Measurements from ENCODE around the gene ZNF212. TPM values are rescaled to one million over a fixed set of nuclear protein-coding genes. Genes with fewer than 3 reads are reported as not detected.
"Not testable (repeated sequence)": the region's sequence is repeated elsewhere in the genome, so short reads cannot be mapped to it uniquely, and the experiment has no call there.

ZNF212 gene
- polyA plus RNA-seq, 1 experiment, result 4.6 TPM

DNA sequence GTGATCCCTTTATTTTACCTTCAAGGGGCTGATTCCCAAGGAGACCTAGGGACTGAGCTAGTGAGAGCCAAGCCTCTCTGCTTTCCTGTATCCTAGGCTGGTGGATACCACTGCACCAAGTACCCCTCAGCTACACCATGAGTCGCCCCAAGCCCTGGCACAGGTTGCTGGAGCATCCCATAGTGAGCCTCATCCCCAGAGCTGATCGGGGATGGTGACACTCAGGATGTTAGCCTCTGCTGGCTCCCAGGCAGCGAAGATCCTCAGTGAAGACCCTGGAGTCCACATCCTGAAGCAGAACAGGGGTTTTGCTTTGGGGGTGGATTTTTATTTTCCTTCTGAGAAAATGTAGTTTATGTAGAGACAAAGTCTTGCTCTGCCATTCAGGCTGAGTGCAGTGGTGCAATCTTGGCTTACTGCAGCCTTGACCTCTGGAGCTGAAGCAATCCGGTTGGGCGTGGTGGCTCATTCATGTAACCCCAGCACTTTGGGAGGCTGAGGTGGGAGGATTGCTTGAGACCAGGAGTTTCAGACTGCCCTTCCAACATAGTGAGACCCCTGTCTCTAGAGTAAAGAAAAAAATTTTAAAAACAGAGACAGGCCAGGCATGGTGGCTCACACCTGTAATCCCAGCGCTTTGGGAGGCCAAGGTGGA lies 12.5 kb upstream of the ZNF212 start:
- Histone ChIP-seq H3K27me3 (ENCODE audit: control insufficient read depth, insufficient read depth, low read length) (no peaks in the 10 kb centered on the region), H3K4me3 (ENCODE audit: low read depth, low read length) (no peak overlapping the region), H3K36me3 (ENCODE audit: control insufficient read depth, insufficient read depth, low read length) (peaks cover 8% of the 10 kb centered on the region)
- TF ChIP-seq, protein P1, sequence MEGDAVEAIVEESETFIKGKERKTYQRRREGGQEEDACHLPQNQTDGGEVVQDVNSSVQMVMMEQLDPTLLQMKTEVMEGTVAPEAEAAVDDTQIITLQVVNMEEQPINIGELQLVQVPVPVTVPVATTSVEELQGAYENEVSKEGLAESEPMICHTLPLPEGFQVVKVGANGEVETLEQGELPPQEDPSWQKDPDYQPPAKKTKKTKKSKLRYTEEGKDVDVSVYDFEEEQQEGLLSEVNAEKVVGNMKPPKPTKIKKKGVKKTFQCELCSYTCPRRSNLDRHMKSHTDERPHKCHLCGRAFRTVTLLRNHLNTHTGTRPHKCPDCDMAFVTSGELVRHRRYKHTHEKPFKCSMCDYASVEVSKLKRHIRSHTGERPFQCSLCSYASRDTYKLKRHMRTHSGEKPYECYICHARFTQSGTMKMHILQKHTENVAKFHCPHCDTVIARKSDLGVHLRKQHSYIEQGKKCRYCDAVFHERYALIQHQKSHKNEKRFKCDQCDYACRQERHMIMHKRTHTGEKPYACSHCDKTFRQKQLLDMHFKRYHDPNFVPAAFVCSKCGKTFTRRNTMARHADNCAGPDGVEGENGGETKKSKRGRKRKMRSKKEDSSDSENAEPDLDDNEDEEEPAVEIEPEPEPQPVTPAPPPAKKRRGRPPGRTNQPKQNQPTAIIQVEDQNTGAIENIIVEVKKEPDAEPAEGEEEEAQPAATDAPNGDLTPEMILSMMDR (IDR thresholded peaks at IDR 0.05; ENCODE audit: insufficient read depth, low read depth, low read length), result no peak
- ChIA-PET POLR2A (no interaction called here), CTCF (interaction anchor here (1.7 kb wide), 1 partner anchor 32 kb away, joined by 3 read pairs; no protein-coding TSS in a partner anchor)
- no peak for DNase-seq (ENCODE audit: low read depth)

DNA sequence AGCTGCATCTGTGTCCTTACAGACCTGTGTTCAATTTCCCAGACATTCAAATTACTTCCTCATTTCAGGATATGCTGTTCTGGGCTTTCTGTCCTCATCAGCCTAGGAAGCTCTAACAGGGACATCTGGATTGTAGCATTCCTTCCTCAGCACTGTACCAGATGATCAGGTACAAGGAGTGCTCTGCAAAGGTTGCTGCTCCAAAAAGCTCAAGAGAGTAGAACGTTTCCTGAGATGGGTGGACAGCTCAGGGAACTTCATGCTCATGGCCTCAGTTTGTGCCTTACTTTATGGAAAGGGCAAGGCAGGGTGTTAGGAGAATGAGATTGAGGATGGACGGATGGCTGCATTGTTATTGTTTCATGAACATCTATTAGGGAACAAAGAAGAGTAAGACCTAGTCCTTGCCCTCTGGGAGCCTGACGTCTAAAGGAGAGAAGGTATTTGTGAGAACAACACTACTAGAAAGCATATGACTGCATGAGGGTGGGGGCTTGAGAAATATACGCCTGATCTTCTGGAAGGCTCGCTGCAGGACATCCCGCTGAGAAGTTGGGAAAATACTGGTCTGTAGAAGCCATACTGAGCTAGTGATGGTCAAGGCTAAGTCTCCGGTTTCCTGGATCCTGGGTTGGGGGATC lies 10.5 kb upstream of the ZNF212 start:
- ChIA-PET CTCF (interaction anchor here (0.7 to 1.3 kb wide), 3 partner anchors 12 to 103 kb away, joined by 3 to 4 read pairs (median 3); partner anchors contain the start of gene ZNF425), POLR2A (no interaction called here)
- DNase-seq (ENCODE audit: low read depth), result no peak
- Histone ChIP-seq H3K27me3 (ENCODE audit: control insufficient read depth, insufficient read depth, low read length) (no peaks in the 10 kb centered on the region), H3K36me3 (ENCODE audit: control insufficient read depth, insufficient read depth, low read length) (peaks cover 7% of the 10 kb centered on the region), H3K4me3 (ENCODE audit: low read depth, low read length) (no peak overlapping the region)
- TF ChIP-seq, protein P1 (IDR thresholded peaks at IDR 0.05; ENCODE audit: insufficient read depth, low read depth, low read length), result no peak

DNA sequence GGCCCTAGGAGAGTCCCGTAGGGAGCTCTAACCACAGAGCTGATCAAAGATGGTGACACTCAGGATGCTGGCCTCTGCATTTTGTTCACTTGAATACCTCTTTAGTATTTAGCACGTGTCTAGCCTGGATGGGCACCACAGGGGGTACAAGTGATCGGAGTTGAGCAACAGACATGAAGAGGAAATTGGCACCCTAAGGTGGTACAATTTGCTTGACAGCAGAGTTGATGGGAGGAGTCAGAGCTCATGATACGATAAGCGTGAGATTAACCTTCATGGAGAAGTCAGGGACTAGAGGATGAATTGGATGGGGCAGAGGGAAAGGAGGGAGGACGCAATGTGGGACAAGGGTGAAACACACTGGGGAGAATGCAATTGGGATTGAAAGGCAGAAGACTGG lies 9.9 kb upstream of the ZNF212 start:
- POLR2A ChIA-PET, result no interaction called here
- TF ChIP-seq, protein P1 (IDR thresholded peaks at IDR 0.05; ENCODE audit: insufficient read depth, low read depth, low read length), result no peak
- Histone ChIP-seq H3K36me3 (ENCODE audit: control insufficient read depth, insufficient read depth, low read length) (peaks cover 6% of the 10 kb centered on the region), H3K4me3 (ENCODE audit: low read depth, low read length) (no peak overlapping the region), H3K27me3 (ENCODE audit: control insufficient read depth, insufficient read depth, low read length) (no peaks in the 10 kb centered on the region)
- CTCF ChIA-PET, result interaction anchor here (0.7 to 1.3 kb wide), 3 partner anchors 12 to 104 kb away, joined by 3 to 4 read pairs (median 3); partner anchors contain the start of gene ZNF425
- DNase-seq (ENCODE audit: low read depth), result no peak

DNA sequence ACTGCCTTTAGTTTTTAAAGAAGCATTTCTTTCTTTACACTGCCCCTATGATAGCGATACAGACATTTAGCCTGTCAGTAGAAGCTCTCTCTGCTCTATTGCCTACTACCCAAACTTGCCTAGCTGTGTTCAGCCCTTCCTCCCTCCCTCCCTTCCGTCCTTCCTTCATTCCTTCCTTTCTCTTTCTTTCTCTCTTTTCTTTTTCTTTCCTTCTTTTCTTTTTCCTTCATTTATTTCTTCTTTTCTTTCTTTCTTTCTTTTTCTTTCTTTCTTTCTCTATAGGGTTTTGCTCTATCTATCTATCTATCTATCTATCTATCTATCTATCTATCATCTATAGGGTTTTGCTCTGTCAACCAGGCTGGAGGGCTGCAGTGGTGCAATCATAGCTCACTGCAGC lies 7.1 kb upstream of the ZNF212 start:
- TF ChIP-seq, protein P1 (IDR thresholded peaks at IDR 0.05; ENCODE audit: insufficient read depth, low read depth, low read length), result no peak
- ChIA-PET POLR2A (interaction anchor here (0.7 kb wide), 1 partner anchor 9 kb away, joined by 5 read pairs; no protein-coding TSS in a partner anchor), CTCF (no interaction called here)
- DNase-seq (ENCODE audit: low read depth), result no peak
- Histone ChIP-seq H3K27me3 (ENCODE audit: control insufficient read depth, insufficient read depth, low read length) (no peaks in the 10 kb centered on the region), H3K4me3 (ENCODE audit: low read depth, low read length) (no peak overlapping the region), H3K36me3 (ENCODE audit: control insufficient read depth, insufficient read depth, low read length) (no peaks in the 10 kb centered on the region)

DNA sequence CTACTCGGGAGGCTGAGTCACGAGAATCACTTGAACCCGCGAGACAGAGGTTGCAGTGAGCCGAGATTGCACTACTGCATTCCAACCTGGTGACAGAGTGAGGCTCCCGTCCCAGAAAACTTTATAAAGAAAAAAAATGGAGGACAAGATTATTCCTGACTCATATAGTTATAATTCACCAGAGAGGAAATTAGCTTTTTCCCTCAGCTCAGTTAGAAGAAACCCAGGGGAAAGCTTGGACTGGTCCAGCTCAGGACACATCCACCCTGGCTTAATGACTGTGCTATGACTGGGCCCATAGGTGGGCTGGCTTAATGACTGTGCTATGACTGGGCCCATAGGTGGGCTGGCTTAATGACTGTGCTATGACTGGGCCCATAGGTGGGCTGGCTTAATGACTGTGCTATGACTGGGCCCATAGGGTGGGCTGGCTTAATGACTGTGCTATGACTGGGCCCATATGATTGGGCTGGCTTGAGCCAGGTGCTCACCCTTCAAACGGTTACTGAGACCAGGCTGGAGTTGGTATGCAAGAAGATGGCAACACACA lies 5.7 kb upstream of the ZNF212 start:
- H3K27me3 ChIP-seq (ENCODE audit: control insufficient read depth, insufficient read depth, low read length); H3K4me3 ChIP-seq (ENCODE audit: low read depth, low read length); H3K36me3 ChIP-seq (ENCODE audit: control insufficient read depth, insufficient read depth, low read length): not testable (repeated sequence)
- ChIA-PET POLR2A (interaction anchor here (0.7 kb wide), 1 partner anchor 326 kb away, joined by 3 read pairs; no protein-coding TSS in a partner anchor), CTCF (interaction anchor here (0.7 to 1.4 kb wide), 3 partner anchors 14 to 53 kb away, joined by 3 to 4 read pairs (median 3); partner anchors contain the start of gene ZNF783)
- DNase-seq (ENCODE audit: low read depth), result peak; percentile 68
